HG02884 (cell line): ENCODE results near the gene DLG3.
"Not testable (repeated sequence)": the region's sequence is repeated elsewhere in the genome, so short reads cannot be mapped to it uniquely, and the experiment has no call there.

ENCODE experiments used
- ATAC-seq: cut with Tn5 transposase; IDR thresholded peaks from one replicate; pipeline ENCODE4 v1.9.1; 2021; ENCODE audit warnings: mild to moderate bottlenecking, moderate library complexity; ENCODE audit not compliant: unreplicated experiment

Gene DLG3

DNA sequence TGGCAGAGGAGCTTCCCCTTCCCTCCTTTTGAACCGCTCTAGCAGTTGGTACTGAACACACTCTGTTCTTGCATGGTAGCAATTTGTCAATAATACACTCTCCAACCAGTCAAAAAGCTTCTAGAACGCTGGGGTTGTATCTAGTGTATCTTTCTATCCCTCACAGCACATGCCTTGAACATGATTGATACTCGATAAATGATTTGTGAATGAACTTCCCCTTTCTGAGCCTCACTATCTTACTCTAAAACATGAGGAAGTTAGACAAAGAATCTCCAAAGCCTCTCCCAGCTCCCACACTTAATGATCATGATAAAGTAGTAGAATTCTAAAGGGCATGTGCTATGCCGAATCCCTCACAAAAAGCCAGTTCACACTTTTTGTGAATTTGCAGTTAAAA lies 64.4 kb downstream of the DLG3 start:
- no peak for ATAC-seq

- ATAC-seq: not testable (repeated sequence)
These were observed 70.6 kb downstream of the DLG3 start for GRCh38 chrX:70515270-70515669.

GRCh38 chrX:70515692-70516091 lies 71.1 kb downstream of the DLG3 start:
- ATAC-seq: not testable (repeated sequence)

GRCh38 chrX:70525733-70526132 lies 81.1 kb downstream of the DLG3 start:
- no peak for ATAC-seq

GRCh38 chrX:70527053-70527452 lies 82.4 kb downstream of the DLG3 start:
- no peak for ATAC-seq

GRCh38 chrX:70527610-70528345 lies 83.1 kb downstream of the DLG3 start:
- ATAC-seq: no peak

GRCh38 chrX:70535198-70535597 lies 90.6 kb downstream of the DLG3 start:
- ATAC-seq: no peak

- ATAC-seq: no peak
These were observed 104.8 kb downstream of the DLG3 start for GRCh38 chrX:70549429-70549828.

- no peak for ATAC-seq
These were observed 107.6 kb downstream of the DLG3 start for GRCh38 chrX:70552130-70552704.

DNA sequence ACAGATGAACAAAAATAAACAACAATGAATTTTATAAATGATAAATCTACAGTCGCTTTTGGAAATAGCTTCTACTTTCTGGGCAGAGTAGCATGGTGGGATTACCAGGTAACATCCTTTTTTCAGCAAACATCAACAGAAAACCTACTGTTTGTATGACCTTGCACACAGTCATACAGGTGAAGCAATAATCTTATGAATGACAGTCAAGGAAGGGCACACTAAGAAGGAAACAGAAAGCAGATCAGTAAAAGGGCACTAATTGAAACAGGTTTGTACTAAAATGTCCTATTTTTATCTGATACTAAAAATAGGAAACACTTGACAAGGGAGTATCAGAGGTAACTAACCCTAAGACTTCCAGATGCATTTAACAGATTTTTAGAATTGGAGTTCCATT lies 108.9 kb downstream of the DLG3 start:
- ATAC-seq: no peak

GRCh38 chrX:70554081-70554480 lies 109.4 kb downstream of the DLG3 start:
- ATAC-seq: no peak

DNA sequence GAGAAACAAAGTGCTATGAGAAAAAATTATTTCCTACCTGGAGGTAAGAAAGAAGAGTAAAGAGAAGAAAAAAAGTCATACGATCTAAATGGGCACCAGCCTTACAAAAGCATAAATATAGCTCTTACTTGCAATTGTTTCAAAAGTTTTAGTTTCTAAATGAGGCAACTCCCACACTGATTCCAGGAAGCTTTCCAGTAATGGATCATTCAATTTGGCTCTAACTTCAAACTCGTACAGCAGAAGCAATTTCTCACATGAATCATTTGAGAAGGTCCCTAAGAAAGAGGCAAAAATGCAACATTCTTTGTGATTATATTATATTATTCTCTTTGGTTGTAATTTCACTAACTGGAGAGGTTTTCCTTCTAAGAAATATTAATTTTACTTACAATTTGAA lies 109.9 kb downstream of the DLG3 start:
- no peak for ATAC-seq

GRCh38 chrX:70554948-70555347 lies 110.3 kb downstream of the DLG3 start:
- no peak for ATAC-seq
